GM12864 (cell line): ENCODE results near the gene DNAH3.
"Not testable (repeated sequence)": the region's sequence is repeated elsewhere in the genome, so short reads cannot be mapped to it uniquely, and the experiment has no call there.

ENCODE experiments used
- DNase-seq: peaks from one replicate; pipeline ENCODE4 v3.0.0-alpha.2; 2011; ENCODE audit warnings: low read depth
- H3K4me3 ChIP-seq: 2 replicates; pipeline ENCODE4 v1.5.1; 2011; ENCODE audit warnings: mild to moderate bottlenecking, low read depth, low read length, control low read depth
- TF ChIP-seq, protein P1 (sequence below): IDR thresholded peaks from 2 replicates; pipeline ENCODE4 v1.5.1; 2011; ENCODE audit warnings: low read depth, mild to moderate bottlenecking, moderate library complexity, low read length, control low read depth, inconsistent platforms; ENCODE audit errors: missing control alignments

The DNAH3 gene

DNA sequence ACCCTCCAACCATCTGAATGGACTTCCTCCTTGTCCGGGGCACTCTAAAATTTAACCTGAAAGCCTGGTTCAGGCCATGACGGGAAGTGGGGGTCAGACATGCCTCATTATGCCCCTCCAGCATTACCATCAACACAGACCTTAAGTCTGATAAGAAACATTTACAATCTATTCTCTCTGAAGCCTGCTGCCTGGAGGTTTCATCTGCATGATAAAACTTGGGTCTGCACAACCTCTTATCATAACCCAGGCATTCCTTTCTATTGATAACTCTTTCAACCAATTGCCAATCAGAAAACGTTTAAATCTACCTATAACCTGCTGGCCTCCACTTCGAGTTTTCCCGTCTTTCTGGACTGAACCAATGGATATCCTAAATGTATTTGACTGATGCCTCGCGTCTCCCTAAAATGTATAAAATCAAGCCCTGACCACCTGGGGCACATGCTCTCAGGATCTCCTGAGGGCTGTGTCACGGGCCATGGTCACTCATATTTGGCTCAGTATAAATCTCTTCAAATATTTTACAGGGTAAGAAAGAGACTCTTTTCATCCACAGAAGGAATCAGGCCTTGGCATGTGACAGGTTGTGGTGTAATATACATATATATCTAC, 204.5 kb downstream of the DNAH3 start:
- no peak overlapping the region for H3K4me3 ChIP-seq
- DNase-seq = no peak
- TF ChIP-seq, protein P1, sequence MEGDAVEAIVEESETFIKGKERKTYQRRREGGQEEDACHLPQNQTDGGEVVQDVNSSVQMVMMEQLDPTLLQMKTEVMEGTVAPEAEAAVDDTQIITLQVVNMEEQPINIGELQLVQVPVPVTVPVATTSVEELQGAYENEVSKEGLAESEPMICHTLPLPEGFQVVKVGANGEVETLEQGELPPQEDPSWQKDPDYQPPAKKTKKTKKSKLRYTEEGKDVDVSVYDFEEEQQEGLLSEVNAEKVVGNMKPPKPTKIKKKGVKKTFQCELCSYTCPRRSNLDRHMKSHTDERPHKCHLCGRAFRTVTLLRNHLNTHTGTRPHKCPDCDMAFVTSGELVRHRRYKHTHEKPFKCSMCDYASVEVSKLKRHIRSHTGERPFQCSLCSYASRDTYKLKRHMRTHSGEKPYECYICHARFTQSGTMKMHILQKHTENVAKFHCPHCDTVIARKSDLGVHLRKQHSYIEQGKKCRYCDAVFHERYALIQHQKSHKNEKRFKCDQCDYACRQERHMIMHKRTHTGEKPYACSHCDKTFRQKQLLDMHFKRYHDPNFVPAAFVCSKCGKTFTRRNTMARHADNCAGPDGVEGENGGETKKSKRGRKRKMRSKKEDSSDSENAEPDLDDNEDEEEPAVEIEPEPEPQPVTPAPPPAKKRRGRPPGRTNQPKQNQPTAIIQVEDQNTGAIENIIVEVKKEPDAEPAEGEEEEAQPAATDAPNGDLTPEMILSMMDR = no peak

DNA sequence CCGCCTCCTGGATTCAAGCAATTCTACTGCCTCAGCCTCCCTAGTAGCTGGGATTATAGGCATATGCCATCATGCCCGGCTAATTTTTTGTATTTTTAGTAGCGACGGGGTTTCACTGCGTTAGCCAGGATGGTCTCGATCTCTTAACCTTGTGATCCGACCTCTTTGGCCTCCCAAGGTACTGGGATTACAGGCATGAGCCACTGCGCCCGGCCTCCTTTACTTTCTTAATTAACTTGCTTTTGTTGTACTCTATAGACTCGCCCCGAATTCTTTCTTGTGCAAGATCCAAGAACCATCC, 205.1 kb downstream of the DNAH3 start:
- not testable (repeated sequence) for DNase-seq, H3K4me3 ChIP-seq

DNA sequence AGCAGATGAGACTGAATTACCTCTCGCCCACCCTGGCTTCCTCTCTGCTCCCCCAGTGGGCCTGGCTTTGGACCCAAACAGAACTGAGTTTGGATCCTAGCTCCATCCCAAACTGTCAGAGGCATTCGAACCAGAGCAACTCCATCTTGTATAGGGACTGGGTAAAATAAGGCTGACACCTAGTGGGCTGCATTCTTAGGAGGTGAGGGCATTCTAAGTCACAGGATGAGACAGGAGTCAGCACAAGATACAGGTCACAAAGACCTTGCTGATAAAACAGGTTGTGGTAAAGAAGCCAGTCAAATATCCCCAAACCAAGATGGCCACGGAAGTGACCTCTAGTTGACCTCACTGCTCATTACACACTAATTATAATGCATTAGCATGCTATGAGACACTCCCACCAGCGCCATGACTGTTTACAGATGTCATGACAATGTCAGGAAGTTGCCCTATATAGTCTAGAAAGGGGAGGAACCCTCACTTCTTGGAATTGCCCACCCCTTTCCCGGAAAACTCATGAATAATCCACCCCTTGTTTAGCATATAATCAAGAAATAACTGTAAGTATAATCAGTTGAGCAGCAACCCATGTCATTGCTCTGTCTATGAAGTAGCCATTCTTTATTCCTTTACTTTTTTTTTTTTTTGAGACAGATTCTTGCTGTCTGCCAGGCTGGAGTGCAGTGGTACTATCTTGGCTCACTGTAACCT, 205.6 kb downstream of the DNAH3 start:
- no peak overlapping the region for H3K4me3 ChIP-seq
- TF ChIP-seq, protein P1 = peak; percentile 6
- peak; percentile 7 for DNase-seq

DNA sequence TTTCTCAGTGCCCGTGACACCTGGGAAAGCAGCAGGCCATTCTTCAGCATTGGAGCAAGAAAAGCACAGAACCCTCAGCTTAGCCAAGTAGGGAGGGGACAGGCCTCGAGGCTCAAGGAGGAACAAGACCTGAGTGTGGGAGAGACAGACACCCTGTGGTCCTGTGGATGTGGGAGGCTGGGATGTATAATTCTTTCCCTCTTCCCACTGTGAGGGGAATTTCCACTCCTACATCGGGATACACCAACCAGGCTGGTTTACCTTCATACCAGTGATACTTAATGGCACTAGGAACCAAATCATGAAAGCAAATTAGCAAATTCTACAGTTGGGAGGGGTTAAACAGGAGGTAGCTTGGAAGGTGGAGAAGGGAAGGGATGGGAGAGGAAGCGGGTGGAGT, 208.4 kb downstream of the DNAH3 start:
- TF ChIP-seq, protein P1 = no peak
- no peak for DNase-seq
- H3K4me3 ChIP-seq = no peak overlapping the region

DNA sequence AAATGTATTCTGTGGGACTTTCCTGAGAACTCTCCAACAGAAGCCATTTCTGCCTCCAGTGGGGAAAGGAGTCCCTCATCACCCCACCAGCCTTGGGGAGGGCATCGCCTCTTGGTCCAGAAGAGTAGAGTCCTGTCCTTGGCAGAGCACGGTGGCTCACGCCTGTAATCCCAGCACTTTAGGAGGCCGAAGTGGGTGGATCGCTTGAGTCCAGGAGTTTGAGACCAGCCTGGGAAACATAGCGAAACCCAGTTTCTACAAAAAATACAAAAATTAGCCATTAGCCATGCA, 209.1 kb downstream of the DNAH3 start:
- TF ChIP-seq, protein P1 = no peak
- no peak overlapping the region for H3K4me3 ChIP-seq
- DNase-seq = no peak

DNA sequence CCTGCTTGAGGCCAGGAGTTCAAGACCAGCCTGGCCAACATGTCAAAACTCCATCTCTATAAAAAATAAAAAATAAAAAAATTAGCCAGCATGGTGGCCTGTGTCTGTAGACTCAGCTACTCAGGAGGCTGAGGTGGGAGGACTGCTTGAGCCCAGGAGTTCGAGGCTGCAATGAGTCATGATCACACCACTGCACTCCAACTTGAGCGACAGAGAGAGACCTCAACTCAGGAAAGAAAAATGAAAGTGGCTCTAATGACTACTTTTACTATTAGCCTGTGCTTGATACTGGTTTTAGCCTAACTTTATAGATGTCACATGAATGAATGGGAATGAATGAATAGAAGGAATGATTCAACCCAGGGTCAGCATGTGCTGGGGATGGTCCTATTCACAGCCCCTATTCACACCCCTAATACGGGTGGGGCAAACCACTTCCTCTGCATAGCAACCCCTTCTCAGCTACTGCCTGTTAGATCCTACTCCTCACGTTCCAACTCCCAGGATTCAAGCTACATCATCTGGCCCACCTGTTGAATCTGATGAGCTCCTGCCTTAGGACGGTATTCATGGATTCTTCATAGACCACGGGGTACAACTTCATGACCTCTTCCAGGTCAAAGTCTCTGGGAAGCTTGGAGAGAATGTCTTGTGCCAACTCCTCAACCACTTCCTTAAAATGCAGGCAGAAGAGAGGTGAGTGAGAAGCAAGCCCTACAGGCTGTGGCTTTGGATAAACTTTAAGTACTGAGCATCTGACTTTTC, 209.6 kb downstream of the DNAH3 start:
- no peak for DNase-seq

DNA sequence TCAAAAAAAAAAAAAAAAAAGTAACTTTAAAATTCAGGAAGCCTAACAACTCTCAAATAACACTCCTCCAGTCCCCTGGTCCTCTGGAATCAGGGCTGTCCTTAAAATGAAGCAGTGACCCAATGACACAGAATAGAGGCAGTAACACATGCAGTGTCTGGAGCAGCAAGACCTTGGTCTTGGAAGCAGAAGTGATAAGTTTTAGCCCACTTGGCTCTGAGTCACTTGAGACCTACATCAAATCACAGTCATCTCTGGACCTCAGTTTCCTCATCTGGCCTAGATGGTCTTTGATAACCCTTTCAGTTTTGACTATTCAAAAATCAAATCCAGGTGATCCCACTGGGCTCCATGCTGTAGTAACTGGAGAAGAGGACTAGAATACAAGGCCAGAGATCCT, 211.0 kb downstream of the DNAH3 start:
- H3K4me3 ChIP-seq = no peak overlapping the region
- DNase-seq = no peak
- TF ChIP-seq, protein P1 = no peak

More for the DNA sequence above, 209.6 kb downstream of the DNAH3 start:
- no peak overlapping the region for H3K4me3 ChIP-seq
- TF ChIP-seq, protein P1 = no peak
